Thoracic aorta (tissue), 2 donors: ENCODE measurements around the gene PCDHGA11. TPM values are rescaled to one million over a fixed set of nuclear protein-coding genes. Genes with fewer than 3 reads are reported as not detected.
"Not testable (repeated sequence)": the region's sequence is repeated elsewhere in the genome, so short reads cannot be mapped to it uniquely, and the experiment has no call there.

ENCODE experiments used
- ATAC-seq: fragments of 150-250 bp; one replicate; pipeline ENCODE4 v1.8.0; 2017; ENCODE audit warnings: low read depth; ENCODE audit not compliant: insufficient number of reproducible peaks, low FRiP score
- DNase-seq: peaks from one replicate; pipeline ENCODE4 v3.0.0-alpha.2; 2020; ENCODE audit warnings: low spot score
- H3K27ac ChIP-seq, 2 donors: fragments of 200-600 bp; sonication (generic); 1 replicate in 1 of 2; 2 replicates in 1 of 2; pipeline ENCODE4 v1.5.1; 2016; ENCODE audit warnings: mild to moderate bottlenecking in 2 of 2, moderate library complexity in 2 of 2
- H3K27me3 ChIP-seq: fragments of 200-600 bp; sonication (generic); replicated peaks from 2 replicates; pipeline ENCODE4 v1.6.0; 2016; ENCODE audit warnings: mild to moderate bottlenecking; ENCODE audit not compliant: insufficient read depth
- H3K36me3 ChIP-seq: fragments of 200-600 bp; sonication (generic); one replicate; pipeline ENCODE4 v1.5.1; 2016
- H3K4me1 ChIP-seq, 2 donors: fragments of 200-600 bp; sonication (generic); 1 replicate in 1 of 2; 2 replicates in 1 of 2; pipeline versions ENCODE4 v1.5.1 to v1.6.0; 2016; ENCODE audit warnings: low read depth in 2 of 2, mild to moderate bottlenecking in 1 of 2; ENCODE audit not compliant: control insufficient read depth in 1 of 2
- H3K4me3 ChIP-seq: fragments of 200-600 bp; sonication (generic); 2 replicates; pipeline ENCODE4 v1.5.1; 2016; ENCODE audit warnings: mild to moderate bottlenecking
- H3K9me3 ChIP-seq: fragments of 200-600 bp; sonication (generic); 2 replicates; pipeline ENCODE4 v1.5.1; 2016
- total RNA-seq, 2 donors: library from RNA; depleted of rRNA; stranded (reverse); fragments of >200 nt; gene quantifications; one replicate each; pipeline versions ENCODE4 v1.1.0 to v1.2.3, GENCODE V29; 2016
- TF ChIP-seq, protein P1 (sequence below): fragments of 200-600 bp; sonication (generic); IDR thresholded peaks from one replicate; pipeline ENCODE4 v1.5.1; 2019; ENCODE audit warnings: antibody characterized with exemption

The PCDHGA11 gene
- total RNA-seq, 2 donors from 2014 or later = 10.4 to 11.6 TPM

DNA sequence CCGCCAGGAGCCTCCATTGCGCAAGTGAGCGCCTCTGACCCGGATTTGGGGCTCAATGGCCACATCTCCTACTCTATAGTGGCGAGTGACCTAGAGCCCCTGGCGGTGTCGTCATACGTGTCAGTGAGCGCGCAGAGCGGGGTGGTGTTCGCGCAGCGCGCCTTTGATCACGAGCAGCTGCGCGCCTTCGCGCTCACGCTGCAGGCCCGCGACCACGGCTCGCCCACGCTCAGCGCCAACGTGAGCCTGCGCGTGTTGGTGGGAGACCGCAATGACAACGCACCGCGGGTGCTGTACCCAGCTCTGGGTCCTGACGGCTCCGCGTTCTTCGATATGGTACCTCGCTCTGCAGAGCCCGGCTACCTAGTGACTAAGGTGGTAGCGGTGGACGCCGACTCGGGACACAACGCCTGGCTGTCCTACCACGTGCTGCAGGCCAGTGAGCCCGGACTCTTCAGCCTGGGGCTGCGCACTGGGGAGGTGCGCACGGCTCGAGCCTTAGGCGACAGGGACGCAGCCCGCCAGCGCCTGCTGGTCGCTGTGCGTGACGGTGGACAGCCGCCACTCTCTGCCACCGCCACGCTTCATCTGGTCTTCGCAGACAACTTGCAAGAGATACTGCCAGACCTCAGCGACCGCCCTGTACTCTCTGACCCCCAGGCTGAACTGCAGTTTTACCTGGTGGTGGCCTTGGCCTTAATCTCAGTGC lies 11.1 kb upstream of the PCDHGA11 start:
- Histone ChIP-seq H3K4me1 (no peaks in the 10 kb centered on the region), H3K27me3 (no peaks in the 10 kb centered on the region), H3K9me3 (peaks cover 97% of the 10 kb centered on the region), H3K36me3 (no peaks in the 10 kb centered on the region), H3K27ac (no peak overlapping the region), H3K4me3 (peak overlapping the region; percentile 2)
- DNase-seq (no peak), ATAC-seq (no peak)
- TF ChIP-seq, protein P1, sequence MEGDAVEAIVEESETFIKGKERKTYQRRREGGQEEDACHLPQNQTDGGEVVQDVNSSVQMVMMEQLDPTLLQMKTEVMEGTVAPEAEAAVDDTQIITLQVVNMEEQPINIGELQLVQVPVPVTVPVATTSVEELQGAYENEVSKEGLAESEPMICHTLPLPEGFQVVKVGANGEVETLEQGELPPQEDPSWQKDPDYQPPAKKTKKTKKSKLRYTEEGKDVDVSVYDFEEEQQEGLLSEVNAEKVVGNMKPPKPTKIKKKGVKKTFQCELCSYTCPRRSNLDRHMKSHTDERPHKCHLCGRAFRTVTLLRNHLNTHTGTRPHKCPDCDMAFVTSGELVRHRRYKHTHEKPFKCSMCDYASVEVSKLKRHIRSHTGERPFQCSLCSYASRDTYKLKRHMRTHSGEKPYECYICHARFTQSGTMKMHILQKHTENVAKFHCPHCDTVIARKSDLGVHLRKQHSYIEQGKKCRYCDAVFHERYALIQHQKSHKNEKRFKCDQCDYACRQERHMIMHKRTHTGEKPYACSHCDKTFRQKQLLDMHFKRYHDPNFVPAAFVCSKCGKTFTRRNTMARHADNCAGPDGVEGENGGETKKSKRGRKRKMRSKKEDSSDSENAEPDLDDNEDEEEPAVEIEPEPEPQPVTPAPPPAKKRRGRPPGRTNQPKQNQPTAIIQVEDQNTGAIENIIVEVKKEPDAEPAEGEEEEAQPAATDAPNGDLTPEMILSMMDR = no peak

DNA sequence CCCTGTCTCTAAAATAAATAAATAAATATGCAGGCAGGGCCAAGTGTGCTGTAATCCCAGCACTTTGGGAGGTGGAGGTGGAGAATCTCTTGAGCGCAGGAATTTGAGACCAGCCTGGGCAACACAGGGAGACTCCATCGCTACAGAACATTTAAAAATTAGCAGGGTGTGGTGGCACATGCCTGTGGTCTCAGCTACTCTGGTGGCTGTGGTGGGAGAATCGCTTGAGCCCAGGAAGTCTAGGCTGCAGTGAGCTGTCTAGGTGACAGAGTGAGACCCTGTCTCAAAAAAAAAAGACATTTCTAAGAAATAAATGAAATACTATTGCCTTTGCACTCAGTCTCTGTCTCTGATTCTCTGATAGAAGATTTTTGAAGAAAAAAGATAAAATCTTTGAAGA lies 9.3 kb upstream of the PCDHGA11 start:
- H3K4me3 ChIP-seq = no peak overlapping the region
- no peaks in the 10 kb centered on the region for H3K36me3 ChIP-seq
- TF ChIP-seq, protein P1 = no peak
- no peak for DNase-seq
- H3K27me3 ChIP-seq = no peaks in the 10 kb centered on the region
- peaks cover 98% of the 10 kb centered on the region for H3K9me3 ChIP-seq
- no peaks in the 10 kb centered on the region for H3K4me1 ChIP-seq
- no peak for ATAC-seq
- no peak overlapping the region for H3K27ac ChIP-seq

DNA sequence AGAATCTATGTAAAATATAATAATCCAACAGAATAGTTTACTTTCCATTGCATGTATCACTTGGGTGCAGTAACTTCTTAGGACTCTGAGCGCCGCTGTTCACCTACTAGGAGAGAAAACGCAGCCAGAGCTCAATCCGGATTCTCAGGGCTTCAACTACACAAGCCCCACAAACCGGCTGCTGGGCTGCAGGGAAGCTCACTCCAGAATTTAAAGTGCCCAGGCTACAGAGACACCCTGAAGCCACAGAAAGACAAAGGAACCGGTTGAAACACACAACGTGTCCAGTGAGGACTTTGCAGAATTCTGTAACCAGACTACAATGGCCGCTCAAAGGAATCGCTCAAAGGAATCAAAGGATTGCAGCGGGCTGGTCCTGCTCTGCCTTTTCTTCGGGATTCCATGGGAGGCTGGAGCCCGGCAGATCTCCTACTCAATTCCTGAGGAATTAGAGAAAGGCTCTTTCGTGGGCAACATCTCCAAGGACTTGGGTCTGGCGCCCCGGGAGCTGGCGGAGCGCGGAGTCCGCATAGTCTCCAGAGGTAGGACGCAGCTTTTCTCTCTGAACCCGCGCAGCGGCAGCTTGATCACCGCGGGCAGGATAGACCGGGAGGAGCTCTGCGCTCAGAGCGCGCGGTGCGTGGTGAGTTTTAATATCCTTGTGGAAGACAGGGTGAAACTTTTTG lies 7.9 kb upstream of the PCDHGA11 start, which contains the start of gene PCDHGA10:
Gene PCDHGA10 (plus strand): TSS at position 134 of the 686 bp plus-strand sequence. CDS start 189 bp downstream, at position 323.
- ATAC-seq (no peak), DNase-seq (no peak)
- peak within 1 kb of the TSS; percentile 66 for H3K4me3 ChIP-seq
- H3K27me3 ChIP-seq = no peaks in the 10 kb centered on the region
- TF ChIP-seq, protein P1 = peak; percentile 15
- H3K27ac ChIP-seq = no peak within 1 kb of the TSS
- no peaks in the 10 kb centered on the region for H3K36me3 ChIP-seq
- H3K4me1 ChIP-seq = no peaks in the 10 kb centered on the region
- H3K9me3 ChIP-seq = peaks cover 97% of the 10 kb centered on the region

DNA sequence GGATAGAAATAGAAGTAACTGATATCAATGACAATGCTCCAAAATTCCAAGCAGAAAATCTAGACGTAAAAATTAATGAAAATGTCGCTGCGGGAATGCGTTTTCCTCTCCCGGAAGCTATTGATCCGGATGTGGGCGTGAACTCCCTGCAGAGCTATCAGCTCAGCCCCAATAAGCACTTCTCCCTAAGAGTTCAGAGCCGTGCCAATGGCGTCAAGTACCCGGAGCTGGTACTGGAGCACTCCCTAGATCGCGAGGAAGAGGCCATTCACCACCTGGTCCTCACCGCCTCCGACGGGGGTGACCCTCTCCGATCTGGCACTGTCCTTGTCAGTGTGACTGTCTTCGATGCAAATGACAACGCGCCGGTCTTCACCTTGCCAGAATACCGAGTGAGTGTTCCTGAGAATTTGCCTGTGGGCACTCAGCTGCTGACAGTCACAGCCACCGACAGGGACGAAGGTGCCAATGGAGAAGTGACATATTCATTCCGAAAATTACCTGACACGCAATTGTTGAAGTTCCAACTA lies 7.2 kb upstream of the PCDHGA11 start:
- Histone ChIP-seq H3K27me3 (no peaks in the 10 kb centered on the region), H3K4me3 (peak overlapping the region; percentile 66), H3K36me3 (no peaks in the 10 kb centered on the region), H3K9me3 (peaks cover 97% of the 10 kb centered on the region), H3K4me1 (no peaks in the 10 kb centered on the region), H3K27ac (no peak overlapping the region)
- DNase-seq = no peak
- TF ChIP-seq, protein P1 = no peak
- ATAC-seq = no peak

DNA sequence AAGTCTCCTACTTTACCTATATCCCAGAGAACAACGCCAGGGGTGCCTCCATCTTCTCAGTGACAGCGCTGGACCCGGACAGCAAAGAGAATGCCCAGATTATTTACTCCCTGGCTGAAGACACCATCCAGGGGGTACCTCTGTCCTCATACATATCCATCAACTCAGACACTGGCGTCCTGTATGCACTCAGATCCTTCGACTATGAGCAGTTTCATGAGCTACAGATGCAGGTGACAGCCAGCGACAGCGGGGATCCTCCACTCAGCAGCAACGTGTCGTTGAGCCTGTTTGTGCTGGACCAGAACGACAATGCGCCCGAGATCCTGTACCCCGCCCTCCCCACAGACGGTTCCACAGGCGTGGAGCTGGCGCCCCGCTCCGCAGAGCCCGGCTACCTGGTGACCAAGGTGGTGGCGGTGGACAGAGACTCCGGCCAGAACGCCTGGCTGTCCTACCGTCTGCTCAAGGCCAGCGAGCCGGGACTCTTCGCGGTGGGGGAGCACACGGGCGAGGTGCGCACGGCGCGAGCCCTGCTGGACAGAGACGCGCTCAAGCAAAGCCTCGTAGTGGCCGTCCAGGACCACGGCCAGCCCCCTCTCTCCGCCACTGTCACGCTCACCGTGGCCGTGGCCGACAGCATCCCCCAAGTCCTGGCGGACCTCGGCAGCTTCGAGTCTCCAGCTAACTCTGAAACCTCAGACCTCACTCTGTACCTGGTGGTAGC lies 6.1 kb upstream of the PCDHGA11 start:
- peaks cover 97% of the 10 kb centered on the region for H3K9me3 ChIP-seq
- not testable (repeated sequence) for DNase-seq, H3K4me1 ChIP-seq, ATAC-seq, H3K27me3 ChIP-seq, H3K36me3 ChIP-seq, H3K27ac ChIP-seq
- peak overlapping the region; percentile 24 for H3K4me3 ChIP-seq

DNA sequence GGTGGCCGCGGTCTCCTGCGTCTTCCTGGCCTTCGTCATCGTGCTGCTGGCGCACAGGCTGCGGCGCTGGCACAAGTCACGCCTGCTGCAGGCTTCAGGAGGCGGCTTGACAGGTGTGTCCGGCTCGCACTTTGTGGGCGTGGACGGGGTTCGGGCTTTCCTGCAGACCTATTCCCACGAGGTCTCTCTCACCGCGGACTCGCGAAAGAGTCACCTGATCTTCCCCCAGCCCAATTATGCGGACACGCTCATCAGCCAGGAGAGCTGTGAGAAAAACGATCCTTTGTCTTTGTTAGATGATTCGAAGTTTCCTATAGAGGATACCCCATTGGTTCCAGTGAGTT lies 5.6 kb upstream of the PCDHGA11 start:
- not testable (repeated sequence) for DNase-seq, ATAC-seq, H3K4me1 ChIP-seq, H3K36me3 ChIP-seq, H3K27ac ChIP-seq, H3K27me3 ChIP-seq
- Histone ChIP-seq H3K9me3 (peaks cover 97% of the 10 kb centered on the region), H3K4me3 (peak overlapping the region; percentile 24)
